Midbrain (tissue), 1 donor: ENCODE measurements around the gene EYS.

Experiments used
- DNase-seq: peaks from one replicate; lab custom pipeline; 2025; lab: John Stamatoyannopoulos, UW

EYS gene

DNA sequence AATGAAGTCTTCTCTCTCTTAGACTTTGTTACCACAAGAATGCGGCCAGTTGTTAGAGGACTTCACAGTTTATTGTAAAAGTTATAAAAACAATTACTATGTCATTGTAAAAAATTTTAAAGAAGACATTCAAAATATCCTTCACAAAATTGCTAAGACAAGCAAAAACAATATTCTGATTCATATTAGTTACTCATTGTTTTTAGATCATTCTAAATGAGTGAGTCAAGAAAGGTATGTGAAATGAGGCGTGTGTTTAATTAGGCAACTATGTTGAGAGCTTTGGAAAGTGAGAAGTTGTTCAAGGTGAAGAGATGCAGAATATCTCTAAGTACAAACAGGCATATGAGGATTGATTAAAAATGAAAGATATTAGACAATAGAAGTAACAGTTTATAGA lies 875.3 kb downstream of the EYS start:
- no peak for DNase-seq

DNA sequence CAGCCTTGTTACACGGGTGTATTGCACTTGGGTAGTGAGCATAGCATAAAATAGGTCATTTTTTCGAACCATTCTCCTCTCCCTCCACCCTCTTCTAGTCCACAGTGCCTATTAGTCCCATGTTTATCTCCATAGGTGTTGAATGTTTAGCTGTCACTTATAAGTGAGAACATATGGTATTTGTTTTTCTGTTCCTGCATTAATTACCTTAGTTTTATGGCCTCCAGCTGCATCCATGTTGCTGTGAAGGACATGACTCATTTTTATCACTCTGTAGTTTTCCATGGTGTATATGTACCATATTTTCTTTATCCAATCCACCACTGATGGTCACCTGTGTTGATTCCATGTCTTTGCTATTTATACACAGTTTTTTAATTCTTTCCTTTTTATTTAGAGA lies 889.5 kb downstream of the EYS start:
- no peak for DNase-seq

DNA sequence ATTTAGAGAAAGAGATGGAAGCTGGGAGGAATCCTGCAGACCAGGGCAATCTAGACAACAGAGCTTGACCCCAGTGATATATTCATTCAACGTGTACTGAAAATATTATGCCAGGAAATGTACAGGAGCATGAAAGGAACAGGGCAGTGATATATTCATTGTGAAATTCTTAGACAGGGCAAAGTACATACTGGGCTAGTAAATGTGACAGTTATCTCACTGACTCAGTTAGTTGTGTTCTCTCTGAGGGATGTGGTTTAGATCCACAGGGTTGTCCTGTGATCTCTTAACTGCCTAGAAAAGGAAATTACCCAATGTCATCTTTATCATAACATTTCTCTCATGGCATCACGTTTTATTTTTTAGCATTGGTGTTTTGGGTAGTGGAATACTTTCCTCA lies 891.3 kb downstream of the EYS start:
- DNase-seq = no peak

DNA sequence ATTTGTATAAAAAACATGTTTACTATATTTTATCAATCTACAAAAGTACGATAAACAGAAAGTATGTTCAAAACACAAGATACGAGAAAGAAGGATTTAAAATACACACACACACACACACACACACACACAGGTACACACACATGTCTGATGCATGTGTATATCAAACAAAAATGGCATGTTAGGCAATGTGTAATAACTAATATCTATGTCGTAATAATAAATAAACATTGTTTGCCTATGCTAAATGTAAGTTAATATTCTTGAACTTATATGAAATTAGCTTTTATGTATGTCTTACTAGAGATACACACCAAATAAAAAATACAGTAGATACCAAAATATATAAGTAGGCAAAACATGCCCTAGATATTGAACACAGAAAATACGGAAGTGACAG lies 894.9 kb downstream of the EYS start:
- DNase-seq = no peak

DNA sequence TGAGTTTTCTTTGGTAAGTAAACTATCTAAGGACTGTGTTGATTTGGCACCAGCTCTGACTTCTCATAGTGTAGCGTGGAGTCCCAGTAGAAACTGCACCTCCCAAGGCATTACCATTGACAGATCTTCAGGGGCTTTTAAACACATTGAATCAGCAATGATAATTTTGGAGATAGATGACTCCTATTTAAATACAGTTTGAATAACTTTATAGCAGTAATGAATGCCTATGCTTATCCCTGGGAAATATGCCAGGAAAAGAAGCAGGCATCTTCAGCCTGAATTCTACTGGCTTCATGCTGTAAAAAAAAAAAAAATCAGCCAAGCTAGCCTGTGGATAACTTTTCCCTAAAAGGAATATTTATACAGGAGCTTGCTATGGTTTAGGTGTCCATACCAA lies 895.9 kb downstream of the EYS start:
- DNase-seq = no peak

DNA sequence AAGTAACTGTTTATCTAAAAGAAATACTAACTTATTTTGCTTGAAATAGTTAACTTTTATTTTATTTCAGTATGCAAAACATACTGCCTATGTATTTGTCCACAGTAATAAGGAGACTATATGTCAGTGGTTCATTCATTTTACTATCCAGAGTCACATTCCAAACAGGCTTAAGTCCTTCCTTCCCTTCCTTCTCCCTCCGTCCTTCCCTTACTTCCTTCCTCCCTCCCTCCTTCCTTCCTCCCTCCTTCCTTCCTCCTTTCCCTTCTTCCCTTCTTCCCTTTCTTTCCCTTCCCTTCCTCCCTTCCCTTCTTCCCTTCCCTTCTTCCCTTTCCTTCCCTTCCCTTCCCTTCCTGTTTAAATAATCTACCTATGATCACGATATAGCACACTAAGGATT lies 899.2 kb downstream of the EYS start:
- no peak for DNase-seq

DNA sequence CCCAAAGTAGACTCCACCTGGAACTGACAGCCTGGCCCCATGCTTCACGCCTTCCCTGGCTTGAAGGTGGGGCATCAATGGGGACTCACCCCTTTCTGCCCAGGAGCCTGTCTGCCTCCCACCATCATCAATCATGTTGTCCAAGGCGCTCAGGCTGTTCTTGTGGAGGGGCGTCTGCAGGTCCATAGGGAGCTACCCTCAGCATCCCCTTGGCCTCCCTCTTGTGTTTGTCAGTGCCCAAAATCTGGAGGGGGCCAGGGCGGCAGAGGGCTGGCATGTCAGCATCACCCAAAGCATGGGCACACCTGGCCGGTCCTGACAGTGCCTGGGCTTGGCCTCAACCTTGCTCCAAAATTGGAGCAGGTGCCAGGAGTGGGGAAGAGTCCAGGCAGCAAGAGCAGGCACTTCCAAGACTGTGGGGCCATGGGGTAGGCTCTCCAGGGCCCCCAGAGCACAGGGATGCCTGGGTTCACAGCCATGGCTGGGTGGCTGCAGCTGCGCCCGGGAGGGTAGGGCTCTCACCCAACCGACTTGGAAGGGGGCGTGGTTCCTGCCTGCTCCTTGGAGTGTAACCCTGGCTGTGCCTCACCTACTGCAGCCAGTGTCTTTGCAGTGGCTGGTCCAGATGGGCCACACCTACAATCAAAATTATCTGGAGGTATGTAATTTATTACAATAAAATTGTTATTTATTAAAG lies 903.4 kb downstream of the EYS start:
- no peak for DNase-seq

DNA sequence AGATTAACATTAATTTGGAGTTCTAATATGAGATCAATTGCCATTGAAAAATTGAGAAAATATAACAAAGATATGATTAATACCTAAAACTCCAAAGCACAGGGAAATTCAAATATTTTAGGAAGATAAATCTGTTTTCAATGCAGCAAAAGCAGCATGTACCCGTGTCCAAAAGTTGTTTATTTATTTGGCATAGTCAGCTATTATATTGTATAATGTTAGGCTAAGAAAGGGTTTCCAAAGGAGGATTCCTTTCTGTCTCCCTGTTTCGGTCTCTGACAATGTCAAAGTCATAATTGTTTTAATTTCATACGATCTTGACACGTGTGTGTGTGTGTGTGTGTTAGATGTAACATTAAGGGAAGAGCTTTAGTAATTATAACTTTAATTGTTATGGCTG lies 914.5 kb downstream of the EYS start:
- DNase-seq = no peak

DNA sequence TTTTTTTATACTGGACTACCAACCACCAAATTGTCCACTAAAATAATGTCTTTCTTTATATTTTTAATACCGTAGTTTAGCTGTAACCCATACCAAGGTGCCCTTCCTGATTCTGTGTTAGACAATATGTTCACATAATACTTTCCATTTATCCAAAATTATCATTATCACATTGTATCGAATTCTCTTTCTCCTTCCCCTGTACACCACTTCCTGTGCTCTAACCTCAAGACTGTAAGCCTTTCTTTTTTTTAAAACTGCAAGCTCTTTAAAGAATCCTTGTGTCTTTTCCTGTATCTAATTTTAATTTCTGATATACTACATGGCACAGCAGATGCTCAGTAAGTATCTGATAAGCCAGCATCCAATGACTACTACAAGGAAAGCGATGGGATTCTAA lies 917.5 kb downstream of the EYS start:
- DNase-seq = no peak

DNA sequence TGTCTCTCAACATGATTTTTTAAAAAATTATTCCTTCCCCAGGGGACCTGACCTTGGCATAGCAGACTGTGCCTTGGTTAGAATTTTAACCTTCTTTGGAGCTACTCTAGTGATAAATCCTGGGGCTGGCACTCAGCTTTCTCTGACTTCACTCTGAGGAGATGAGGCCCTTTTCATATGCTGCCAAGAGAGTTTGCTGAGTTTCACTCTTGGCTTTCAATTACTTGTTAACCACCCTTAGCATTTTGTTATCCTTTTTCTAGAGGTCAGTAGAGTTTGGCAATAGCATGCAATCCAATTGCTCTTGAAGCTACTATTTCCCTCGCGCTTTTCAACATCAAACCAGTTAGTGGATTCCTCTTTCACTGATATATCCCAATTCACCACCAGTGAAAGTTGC lies 920.3 kb downstream of the EYS start:
- no peak for DNase-seq

DNA sequence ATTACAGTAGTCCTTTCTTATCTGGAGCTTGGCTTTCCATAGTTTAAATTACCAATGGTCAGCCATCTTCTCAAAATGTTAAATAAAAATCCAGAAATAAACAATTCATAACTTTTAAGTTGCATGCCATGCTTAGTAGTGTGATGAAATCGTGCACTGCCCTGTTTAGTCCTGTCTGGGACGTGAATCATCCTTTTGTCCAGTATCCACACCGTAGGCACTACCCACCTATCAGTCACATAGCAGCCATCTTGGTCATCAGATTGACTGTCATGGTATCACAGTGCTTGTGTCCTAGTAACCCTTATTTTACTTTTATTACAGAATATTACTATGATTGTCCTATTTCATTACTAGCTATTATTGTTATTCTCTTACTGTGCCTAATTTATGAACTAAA lies 924.1 kb downstream of the EYS start:
- DNase-seq = no peak

DNA sequence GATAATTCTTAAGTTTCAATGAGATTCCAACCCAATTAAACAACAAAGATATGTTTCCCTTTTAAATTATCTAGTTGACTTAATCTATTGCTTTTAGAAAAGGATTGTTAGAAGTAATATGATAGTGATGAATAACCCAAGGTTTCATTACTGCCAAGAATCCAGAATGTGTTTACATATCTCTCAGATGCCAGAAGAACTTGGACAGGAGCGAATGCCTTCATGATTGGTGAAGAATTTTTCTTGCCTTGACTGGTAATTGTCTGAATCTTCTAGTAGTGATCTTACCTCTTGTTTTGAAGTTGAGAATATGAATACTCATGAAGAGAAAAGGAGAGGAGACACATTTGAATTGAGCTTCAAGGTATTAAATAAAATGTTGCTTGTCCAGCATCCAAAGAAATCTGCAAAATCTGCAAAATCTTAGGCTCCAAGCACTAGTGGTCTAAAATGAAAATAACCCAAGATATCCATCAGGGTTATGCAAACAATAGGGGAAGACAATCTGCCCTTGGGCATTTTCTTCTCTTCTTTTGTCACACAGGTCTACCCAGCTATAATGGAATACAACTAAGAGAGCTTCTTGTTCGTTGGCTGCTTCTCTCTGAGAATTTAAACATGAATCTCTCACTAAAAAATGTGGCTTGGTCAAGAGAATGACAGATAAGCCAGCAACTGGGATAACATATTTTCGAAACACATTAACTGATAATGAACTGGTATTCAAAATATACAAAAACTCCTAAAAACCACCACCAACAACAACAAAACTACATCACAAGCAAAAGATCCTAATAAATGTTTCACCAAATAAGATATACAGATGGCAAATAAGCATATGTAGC lies 928.9 kb downstream of the EYS start:
- no peak for DNase-seq

DNA sequence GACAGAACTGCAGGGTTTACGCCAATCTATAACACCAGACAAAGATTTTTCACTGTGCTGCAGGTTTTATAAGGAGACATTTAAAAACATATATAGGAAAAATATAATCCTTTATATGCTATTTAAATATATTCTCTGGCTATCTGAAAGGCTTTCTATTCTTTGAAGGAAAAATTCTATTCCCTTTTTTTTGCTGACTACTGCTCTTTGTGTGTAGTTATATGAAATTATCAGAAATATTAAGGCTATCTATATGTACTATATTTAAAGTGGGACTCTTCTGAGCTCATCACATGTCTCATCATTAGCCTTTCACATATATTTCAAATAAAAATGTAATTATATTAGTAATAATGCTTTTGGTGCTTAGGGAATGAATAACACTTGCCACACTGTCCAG lies 930.7 kb downstream of the EYS start:
- DNase-seq = no peak

DNA sequence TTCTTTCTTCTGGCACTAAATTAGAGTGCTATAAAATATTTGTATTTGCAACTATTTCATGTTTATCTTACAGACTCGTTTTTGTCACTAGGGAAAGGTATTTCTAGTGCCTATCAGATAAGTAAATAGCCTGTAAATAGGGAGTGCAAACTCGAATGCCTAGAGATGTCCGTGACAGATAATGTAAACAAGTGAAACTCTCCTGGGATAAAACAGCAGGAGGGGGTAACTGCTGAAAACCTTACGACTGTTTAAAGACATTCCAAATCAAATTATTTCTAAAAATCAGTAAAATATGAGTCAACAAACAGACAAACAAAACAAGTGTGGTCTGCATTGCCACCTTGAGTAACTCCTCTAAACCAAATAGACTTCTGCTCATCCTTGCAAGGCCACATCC lies 932.1 kb downstream of the EYS start:
- no peak for DNase-seq

DNA sequence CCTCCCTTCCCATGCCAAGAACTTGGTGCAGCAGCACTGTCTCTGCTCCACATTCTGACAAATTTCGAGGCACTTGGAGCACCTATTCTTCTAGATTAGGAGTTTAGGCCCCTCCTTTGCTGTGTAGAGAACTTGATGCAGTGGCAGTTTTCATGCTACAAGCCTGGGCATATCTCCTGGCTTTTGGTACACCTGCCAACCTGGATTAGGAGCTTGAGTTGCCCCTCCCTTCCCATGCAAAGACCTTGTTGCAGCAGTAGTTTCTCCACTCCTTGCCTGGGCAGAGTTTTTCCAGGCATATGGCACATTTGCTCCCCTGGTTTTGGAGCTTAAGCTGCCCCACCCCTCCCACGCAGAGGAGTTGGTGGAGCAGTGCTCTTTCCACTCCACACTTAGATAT lies 956.1 kb downstream of the EYS start:
- no peak for DNase-seq

DNA sequence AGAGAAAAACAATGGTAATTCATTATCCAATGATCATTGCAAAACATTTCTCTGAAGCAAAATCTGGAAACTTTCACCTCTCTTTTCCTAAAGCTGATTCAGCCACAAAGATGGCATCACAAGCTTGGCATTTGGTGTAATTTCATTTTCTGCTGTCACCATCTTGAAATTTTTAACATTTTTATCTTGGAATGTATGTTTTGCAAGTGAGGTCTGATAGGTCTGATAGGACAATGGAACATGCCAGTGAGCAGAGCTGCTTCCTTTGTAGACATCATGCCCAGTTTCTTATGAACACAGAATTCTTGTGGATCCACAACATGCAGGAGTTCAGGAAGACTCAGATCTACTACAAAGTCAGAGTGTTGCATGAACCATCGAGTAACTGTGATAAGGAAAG lies 969.6 kb downstream of the EYS start:
- DNase-seq = no peak

DNA sequence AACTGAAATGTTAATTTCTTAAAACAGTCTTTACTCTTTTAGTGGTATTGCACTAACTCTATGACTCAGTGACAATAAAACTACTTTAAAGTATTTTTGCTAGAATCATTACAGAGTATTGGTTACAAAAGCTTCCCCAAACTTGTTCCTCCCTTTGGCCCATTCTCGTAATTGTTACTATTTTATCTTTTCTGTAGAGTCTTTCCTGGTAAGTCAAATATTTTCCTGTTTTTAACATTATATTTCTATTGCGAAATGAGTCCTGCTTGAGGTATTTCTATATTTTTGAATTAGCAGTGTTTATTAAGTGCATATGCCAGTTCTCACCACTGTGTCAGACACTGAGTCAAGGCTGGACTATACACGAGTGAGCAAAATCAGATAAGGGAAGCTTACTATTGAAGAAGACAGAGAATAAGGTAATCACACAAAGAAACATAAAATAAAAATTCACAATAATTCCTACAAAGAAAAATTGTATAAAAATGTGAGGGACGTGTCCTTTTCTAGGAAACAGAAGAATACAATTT lies 970.5 kb downstream of the EYS start:
- DNase-seq = no peak

DNA sequence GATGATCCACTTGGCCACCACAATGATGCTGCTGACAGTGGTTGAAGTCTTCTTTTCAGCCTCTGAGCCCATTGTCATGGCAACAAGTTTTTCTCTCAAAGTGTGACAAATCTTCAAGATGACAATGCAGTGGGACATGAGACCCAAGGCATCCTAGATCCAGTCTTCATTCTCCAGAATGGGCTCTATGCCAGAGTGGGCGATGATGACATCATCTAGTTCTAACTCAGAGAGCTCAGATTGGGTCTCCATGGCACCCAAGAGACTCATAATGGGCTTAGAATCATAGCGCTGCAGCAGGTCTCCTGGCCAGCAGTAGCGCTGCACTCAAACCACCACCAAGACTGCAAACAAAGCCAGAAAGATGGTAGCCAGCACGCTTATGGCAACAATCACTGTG lies 973.6 kb downstream of the EYS start:
- DNase-seq = no peak

DNA sequence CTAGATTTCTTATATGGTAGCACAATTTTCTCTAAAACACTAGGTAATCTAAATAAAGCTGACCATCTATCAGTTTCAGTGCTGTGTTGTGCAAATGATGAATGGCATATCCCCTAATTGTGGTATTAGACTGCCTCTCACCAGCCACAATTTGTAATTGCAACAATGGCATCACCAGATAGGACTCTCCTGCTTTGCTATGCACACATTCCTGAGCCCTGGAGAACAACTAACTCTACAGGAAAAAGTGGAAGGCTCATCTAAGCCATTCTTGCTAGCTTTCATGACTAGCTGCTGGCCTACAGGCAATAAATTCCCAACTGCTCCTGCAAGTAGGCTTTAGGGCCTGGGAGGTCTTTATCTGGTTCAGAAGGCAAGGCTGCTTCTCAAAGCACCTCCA lies 974.1 kb downstream of the EYS start:
- DNase-seq = no peak

DNA sequence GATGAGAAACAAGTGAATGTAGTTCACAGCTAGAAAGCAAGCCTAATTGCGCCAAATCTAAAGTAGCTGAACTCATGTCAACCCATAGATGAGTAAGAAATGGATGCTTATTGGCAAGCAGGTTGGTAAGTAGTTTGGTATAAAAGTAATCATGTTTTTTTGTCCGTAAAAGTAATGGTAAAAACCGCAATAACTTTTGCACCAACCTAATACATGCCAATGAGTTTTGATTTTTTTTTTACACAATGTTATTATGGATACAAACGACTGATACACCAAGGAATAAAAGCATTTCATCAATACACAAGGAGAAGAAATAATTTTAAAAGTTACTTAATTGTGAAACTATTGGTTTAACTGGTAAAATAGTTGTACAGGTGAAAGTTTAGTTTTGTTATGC lies 977.5 kb downstream of the EYS start:
- no peak for DNase-seq

DNA sequence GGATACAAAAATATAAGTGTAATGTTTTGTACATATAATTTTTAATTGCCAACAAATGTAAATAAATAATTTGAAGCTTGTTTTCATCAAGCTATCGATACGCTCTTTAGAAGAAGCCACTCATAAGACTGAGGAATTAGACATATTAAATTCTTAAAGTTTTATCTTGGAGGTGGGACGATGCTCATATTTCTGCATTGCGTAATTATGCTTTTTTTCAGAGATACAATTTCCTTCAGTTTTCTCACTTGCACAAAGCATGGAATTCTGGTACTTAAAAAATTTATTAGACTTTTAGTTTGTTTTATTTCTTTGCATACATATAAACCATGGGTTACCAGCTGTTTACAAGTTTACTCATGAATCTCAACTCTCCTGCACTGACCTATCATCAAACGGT lies 980.0 kb downstream of the EYS start:
- DNase-seq = no peak

DNA sequence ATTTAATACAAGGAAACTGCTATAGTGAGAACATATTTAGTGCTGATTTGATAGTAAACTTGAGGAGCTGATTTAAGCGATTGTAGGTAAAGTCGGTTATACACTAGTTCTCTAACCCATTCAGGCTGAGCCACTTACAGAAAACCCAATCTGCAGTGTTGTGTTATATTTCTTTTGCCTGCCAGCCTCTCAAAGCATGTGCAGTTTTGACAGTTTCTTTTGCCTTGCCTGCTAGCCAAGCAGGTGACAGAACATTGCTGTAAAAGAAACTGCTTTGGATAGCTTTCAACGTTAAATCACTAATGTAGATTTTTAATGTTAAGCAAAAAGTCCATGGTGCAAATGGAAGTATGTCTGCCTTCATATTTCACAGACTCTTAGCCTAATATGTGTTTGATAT lies 982.9 kb downstream of the EYS start:
- DNase-seq = no peak

DNA sequence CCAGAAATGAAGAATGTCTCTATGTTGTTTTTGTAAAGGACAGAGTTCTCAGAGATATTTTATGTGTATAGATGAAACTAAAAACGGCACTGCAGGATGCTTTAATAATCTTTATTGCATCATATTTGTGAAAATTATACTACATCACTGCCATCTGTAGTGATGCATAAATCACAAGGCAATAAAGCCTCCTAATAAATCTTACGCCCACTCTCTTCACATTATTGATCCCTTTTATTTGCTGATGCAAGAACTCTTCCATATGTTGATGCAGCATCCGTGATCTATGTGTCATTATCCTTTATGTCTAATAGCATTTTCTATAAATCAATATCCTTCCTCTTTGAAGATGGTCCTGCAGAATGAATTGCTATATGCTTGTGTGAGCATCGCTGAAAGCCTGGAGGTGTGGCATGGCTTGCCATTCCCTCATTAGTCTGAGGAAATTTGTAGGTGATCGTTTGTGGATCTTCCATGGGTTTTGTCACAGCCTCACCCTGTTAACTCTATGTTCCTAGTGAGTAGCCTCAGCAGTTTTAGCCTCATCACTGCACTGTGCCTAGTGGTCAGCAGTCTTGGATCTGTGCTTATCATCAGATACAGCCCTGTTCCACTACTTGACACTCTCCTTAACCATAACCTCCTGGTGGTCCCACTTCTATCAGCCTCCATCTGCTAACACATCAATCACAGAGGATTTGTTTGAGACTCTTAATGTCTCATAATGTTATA lies 983.5 kb downstream of the EYS start:
- no peak for DNase-seq
